ENCODE results near the gene DNAJC6.

DNAJC6 gene

GRCh38 chr1:65412256-65412983 lies 103.1 kb downstream of the DNAJC6 start:
- FAIRE-seq = no peak

DNA sequence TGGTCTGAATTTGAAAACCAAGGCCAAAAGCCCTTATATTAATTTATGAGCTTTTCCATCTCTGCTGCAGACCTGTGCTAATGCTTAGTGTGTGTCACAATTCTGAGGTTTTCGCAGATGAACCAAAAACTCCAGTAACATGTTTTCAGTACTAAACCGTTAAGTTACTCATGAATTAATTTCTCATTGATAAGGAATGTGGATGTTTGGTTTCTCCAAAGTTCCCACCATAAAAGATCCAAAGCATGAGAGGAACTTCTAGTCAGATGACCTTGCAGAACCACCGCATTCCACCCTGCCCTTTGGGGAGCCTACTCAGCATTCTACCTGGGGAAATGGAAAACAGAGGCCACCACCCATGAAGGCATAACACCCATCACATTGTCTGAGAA lies 103.6 kb downstream of the DNAJC6 start:
- no peak for FAIRE-seq

DNA sequence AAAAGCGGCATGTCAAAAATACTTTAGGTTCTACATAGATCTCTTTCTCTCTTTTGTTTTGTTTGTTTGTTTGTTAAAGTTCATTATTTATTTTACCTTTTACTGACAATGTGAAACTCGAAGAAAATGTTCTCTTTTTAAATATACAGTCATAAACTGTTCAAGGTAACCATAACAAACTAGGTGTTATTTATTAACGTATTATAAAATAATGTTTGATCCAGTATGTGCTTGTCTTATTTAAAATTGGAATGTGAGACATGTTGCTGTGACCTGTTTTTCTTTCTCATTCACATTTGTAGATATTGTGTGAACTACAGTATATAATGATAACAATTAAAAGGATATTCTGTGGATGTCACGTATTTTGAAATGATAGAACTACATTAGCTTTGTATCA lies 105.2 kb downstream of the DNAJC6 start:
- FAIRE-seq = peak; percentile 58

GRCh38 chr1:65416767-65417166 lies 107.4 kb downstream of the DNAJC6 start:
- FAIRE-seq = no peak

GRCh38 chr1:65417729-65418128 lies 108.4 kb downstream of the DNAJC6 start:
- no peak for FAIRE-seq

DNA sequence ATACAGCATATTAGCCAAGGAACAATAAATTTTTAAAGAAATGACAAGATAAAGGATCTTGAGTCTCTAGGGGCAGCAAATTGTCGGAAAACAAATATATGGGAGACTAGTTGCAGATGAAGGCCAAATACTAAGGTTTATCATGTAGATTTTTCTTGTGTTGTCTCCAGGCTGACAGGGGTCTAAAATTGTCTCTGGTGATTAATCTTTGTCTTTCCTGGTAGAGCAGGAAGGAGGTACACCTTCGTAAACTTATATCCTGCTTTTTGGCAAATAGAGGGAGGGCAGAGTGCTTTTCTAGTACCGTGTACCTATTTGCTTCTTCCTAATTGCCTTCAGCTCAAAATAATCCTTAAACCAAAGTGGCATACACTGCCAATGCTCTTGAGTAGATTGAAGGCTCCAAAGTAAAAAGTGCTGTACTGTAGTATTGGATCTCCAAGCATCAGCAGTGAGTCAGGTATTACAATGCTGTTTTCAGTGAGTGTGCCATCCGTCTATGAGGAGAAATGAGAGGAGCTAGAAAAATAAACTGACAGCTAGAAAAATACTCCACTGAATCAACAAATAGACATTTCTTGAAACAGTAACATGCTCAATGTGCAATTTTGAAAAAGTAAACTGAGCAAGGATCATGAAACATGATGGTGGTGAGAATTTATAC lies 109.3 kb downstream of the DNAJC6 start:
- no peak for FAIRE-seq

DNA sequence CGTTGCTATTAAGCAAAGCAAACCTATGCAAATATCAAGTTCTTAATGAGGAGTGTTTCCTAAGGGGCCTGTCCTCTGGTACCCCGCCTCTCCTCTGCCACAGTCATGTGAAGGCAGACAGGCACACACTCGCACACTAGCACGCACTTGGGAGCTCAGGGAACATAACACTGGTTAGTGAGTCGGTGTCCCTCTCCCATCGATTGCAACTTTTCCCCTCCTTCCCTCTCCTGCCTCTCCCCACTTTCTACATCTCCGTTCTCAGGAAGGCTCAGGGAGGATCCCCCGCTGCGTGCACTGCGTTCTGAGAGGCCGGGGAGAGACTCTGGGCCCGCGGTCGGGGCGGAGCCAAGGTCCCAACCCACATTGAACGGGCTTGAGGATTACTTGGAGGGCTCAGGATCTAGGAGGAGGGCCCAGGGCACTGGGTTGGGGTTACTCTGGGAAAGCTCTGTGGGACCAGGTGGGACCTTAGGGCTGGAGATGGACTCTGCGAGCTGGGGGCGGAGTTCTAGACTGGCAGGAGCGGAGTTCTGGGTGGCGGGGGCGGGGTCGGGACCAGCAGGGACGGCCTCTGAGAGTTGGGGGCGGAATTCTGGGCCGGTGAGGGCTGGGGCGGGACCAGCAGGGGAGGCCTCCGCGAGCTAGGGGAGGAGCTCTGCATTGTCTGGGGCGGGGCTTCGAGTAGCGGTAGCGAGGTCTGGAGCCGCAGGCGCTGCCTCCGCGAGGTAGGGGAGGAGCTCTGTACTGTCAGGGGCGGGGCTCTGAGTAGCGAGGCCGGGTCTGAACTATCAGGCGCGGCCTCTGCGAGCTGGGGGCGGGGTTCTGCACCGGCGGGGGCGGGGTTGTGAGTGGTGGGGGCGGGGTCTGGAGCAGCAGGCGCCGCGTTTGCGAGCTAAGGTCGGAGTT lies 110.6 kb downstream of the DNAJC6 start:
- no peak for FAIRE-seq

DNA sequence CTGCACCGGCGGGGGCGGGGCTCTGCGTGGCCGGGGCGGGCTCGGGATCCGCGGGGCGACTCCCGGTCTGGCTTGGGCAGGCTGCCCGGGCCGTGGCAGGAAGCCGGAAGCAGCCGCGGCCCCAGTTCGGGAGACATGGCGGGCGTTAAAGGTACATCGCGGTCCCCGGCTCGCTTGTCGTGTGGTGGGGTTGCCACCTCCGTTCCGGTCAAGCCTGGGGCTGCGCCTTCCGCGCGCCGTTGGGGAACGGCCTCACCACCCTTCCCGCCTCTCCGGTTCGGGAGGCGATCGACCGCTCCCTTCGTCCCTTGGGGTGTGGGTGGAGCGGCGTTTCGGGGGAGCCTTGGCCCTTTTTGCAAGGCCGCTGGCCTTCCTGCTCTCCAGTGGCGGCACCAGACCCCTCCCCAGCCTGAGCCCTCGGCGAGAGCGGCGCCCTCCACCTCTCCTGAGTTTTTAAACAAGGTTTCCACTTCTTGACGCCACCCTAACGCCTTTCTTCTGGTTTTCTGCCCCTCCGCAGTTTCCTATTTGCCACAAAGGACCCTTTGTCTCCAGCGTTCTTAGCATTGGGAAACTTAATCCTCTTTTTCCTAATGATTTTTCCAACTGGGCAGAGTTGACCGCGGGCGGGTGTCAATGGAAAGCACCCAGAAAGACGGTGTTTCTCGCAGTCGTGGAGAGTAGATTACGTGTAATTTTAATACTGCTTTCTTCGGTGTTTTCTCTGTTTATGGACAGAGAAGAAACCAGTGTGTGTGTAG lies 111.4 kb downstream of the DNAJC6 start, which contains the start of the genes LEPR and LEPROT:
TSS of gene LEPR (plus strand) at position 79 of the 761 bp plus-strand sequence. CDS start 144,898 bp downstream, outside the sequence.
TSS of gene LEPROT (plus strand) at position 79 of the 761 bp plus-strand sequence. CDS start at position 136, 57 bp downstream.
- no peak for FAIRE-seq

DNA sequence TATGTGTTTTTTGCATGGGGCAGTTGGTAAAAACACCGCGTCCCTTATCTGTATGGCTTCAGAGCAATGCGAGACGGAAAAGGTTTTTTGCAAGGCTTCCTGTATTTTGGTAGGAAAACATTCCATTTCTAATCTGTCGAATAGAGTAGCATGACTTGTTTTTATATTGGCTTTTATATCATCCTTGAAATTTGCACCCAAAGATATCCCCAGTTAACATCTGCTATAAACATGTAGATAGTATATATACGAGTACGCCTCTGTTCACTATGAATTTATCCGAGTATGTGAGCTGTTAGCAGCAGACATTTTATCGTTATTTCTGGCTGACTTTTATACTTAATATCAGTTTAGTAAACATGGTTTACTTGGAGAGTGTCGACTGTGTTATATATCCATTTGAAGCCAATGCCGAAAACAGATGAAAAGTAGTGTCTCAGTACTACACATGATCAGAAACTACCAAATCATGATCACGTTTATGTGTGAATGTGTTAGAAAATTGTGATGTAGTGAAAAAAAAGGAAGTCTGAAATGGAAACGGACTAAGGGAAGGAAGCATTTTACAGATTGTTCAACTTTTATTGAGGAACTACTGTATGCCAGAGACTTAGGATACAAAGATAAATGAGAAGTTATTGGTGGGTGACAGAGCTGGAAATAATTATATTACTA lies 112.1 kb downstream of the DNAJC6 start:
- no peak for FAIRE-seq

- no peak for FAIRE-seq
Measured at GRCh38 chr1:65422241-65423203, 113.2 kb downstream of the DNAJC6 start.

DNA sequence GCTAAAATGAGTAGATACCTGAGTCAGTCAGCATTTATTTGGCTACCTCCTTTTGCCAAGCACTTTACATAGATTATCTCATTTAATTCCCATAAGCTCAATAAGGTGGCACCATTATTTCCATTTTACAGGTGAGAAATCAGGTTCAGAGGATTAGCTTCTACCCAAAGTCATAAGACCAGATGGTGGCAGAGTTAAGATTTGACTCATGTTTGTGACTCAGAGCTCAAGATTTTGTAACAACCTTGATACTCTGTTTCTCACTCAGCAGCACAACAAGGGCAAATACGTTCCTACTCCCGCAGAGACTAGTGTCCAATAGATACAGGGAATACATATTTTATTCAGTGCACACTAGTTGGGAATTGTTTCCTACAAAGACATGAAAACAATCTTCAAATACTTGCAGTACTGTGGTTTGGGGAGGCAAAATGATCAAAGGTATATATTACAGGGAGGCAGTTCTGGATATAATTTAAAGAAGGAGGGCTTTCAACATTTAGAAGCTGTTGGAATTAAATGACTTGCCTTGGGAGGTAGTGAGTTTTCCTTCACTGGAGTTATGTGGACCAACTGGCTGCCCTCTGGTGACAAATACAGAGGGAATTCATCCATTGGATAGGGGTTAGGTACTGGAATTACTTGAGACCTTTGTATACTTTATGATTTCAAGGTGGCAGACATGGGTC lies 114.7 kb downstream of the DNAJC6 start:
- FAIRE-seq = no peak

DNA sequence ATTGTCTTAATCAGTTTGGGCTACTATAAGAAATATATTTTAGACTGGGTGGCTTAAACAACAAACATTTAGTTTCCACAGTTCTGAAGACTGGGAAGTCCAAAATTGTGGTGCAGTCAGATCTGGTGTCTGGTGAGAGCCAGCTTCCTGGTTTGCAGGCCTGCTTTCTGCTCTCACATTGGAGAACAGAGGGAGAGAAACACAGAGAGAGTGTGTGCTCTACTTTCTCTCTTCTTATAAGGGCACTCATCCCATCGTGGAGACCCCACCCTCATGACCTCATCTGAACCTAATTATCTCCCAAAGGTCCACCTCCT lies 115.2 kb downstream of the DNAJC6 start:
- FAIRE-seq = no peak

- no peak for FAIRE-seq
Measured at GRCh38 chr1:65425006-65425405, 115.7 kb downstream of the DNAJC6 start.

DNA sequence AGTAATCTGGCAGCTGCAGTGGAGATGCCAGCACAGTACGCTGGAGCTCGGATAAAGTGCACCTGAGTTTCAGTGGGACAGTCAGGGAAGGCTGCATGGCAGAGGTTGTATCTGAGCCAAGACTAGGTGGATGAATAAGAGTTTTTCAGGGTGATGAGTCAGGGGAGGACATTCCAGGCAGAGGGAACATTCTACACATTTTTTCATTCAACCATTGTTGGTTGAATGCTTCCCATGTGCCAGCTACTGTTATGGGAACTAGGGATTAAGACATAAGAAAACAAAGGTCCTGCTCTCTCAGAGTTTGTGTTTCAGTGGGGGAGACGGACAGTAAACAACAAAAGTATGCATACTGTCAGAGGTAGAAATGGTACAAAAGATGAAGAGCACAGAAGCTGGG lies 116.4 kb downstream of the DNAJC6 start:
- no peak for FAIRE-seq

GRCh38 chr1:65429078-65429477 lies 119.7 kb downstream of the DNAJC6 start:
- FAIRE-seq = no peak

DNA sequence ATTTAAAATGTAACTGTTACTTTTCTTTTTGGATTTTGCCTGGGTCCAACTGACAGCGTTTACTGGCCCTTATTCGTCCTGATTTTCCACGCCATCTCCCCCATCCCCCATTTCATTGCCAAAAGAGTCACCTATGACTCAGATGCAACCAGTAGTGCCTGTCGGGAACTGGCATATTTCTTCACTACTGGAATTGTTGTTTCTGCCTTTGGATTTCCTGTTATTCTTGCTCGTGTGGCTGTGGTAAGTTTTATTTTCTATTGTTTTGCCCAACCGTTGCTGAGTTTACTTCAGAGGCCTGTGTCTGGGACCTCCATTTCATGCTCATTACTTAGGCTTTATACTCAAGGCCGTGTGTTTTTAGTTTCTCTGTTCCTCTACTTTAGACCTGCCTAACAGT lies 120.5 kb downstream of the DNAJC6 start:
- FAIRE-seq = no peak

- peak; percentile 72 for FAIRE-seq
Measured at GRCh38 chr1:65431111-65431705, 121.9 kb downstream of the DNAJC6 start.

DNA sequence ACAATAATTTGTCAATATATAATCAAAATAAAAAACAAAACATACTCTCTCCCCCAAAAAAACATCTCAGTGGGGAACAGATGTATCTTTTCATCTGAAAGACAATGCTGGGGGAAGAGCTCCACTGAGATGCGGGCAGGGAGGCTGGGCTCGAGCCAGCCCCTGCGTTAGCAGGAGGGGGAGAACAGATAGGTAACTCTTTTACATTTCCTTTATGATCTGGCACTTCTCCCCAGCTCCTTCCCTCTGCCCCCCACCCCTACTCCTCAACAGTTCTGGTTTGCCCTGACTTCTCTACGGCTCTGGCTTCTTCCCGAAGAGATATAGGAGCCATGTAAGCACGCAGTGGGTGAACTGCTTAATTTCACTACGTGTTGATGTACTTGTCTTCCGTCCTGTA lies 123.6 kb downstream of the DNAJC6 start:
- FAIRE-seq = no peak

- no peak for FAIRE-seq
Measured at GRCh38 chr1:65434255-65434654, 124.9 kb downstream of the DNAJC6 start.

DNA sequence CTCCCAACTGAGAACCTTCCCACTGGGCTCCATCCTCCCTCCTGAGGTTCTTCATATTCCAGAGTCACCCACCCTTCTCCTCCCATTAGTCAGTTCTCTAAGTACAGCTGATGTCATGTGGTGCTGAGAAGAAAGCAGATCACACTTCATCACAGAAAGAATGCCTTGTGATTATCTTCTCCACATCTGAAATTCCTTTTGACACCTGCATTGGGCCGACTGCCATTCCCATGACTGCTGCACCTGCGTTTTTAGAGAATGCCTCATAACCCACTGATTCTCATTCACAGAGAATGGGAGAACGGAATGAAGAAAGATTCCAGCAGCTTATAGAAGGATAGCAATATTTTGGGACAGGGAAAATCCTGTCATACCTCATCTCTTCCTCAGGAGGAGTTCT lies 125.4 kb downstream of the DNAJC6 start:
- FAIRE-seq = no peak
